Uterus (tissue), 2 donors: Measurements from ENCODE around the gene PIERCE2.
"Not testable (repeated sequence)": the region's sequence is repeated elsewhere in the genome, so short reads cannot be mapped to it uniquely, and the experiment has no call there.

ENCODE experiments used
- CTCF ChIP-seq, 4 experiments: fragments of 200-600 bp in 2 of 4; fragments of 450-650 bp in 2 of 4; sonication (generic) in 2 of 4; IDR thresholded peaks; one replicate each; pipeline ENCODE4 v1.5.1; 2016 to 2019; ENCODE audit warnings: antibody characterized with exemption in 4 of 4, mild to moderate bottlenecking in 2 of 4, moderate library complexity in 1 of 4
- POLR2A ChIP-seq, 2 donors: fragments of 450-650 bp; IDR thresholded peaks; one replicate each; pipeline ENCODE4 v1.6.1; 2016; ENCODE audit warnings: antibody characterized with exemption in 2 of 2, mild to moderate bottlenecking in 1 of 2, moderate library complexity in 1 of 2

GRCh38 chr15:55408976-55409375, 681 bp downstream of the PIERCE2 start:
- not testable (repeated sequence) for TF ChIP-seq CTCF, POLR2A (IDR thresholded peaks at IDR 0.05)
